MCF 10A (cell line): ENCODE data around the gene CREBBP. TPM values are rescaled to one million over a fixed set of nuclear protein-coding genes. Genes with fewer than 3 reads are reported as not detected.

Source experiments
- BruUV-seq: library from RNA; stranded (reverse); fragments of 400-500 nt; replicated peaks from 2 replicates; lab custom pipeline; 2021; lab: Mats Ljungman, UMichigan
- CTCF ChIA-PET: fragments of 300-600 bp; sonication (Branson Sonifier 250); formaldehyde crosslinking; extraction: SDS; loops from one replicate; lab custom pipeline; 2021; ENCODE audit warnings: antibody characterized with exemption, inconsistent platforms; lab: Yijun Ruan, JAX
- POLR2A ChIA-PET: fragments of 300-600, 350-650 bp; sonication (Branson Sonifier 250); formaldehyde crosslinking; extraction: SDS; loops from one replicate; lab custom pipeline; 2020; ENCODE audit warnings: antibody characterized with exemption, inconsistent platforms; lab: Yijun Ruan, JAX
- DNase-seq: peaks from one replicate; pipeline ENCODE4 v3.0.0-alpha.2; 2018; ENCODE audit not compliant: unreplicated experiment
- H3K27ac Mint-ChIP-seq: one replicate; pipeline ENCODE4 v1.8.0; 2022; ENCODE audit warnings: mild to moderate bottlenecking, low read depth, mixed read lengths; ENCODE audit not compliant: unreplicated experiment
- H3K27me3 Mint-ChIP-seq: one replicate; pipeline ENCODE4 v1.8.0; 2022; ENCODE audit warnings: mixed read lengths; ENCODE audit not compliant: insufficient read depth, unreplicated experiment
- H3K36me3 Mint-ChIP-seq: one replicate; pipeline ENCODE4 v1.8.0; 2022; ENCODE audit warnings: mild to moderate bottlenecking, moderate library complexity, mixed read lengths; ENCODE audit not compliant: insufficient read depth, unreplicated experiment
- H3K4me1 Mint-ChIP-seq: one replicate; pipeline ENCODE4 v1.8.0; 2022; ENCODE audit warnings: mixed read lengths; ENCODE audit not compliant: insufficient read depth, unreplicated experiment
- H3K4me3 Mint-ChIP-seq: one replicate; pipeline ENCODE4 v1.8.0; 2022; ENCODE audit warnings: mild to moderate bottlenecking, moderate library complexity, mixed read lengths; ENCODE audit not compliant: unreplicated experiment
- H3K9me3 Mint-ChIP-seq: one replicate; pipeline ENCODE4 v1.8.0; 2022; ENCODE audit warnings: mixed read lengths; ENCODE audit not compliant: unreplicated experiment
- CTCF ChIP-seq: fragments of 200-600 bp; IDR thresholded peaks from one replicate; pipeline ENCODE4 v1.8.0; 2022; ENCODE audit warnings: antibody characterized with exemption, mild to moderate bottlenecking; ENCODE audit not compliant: unreplicated experiment
- intact Hi-C: fragments of 100-400 bp; cut with micrococcal nuclease; formaldehyde crosslinking; loops from 2 replicates; pipeline ENCODE4 v1.14.1; 2022
- total RNA-seq: library from RNA; stranded (reverse); gene quantifications from 2 replicates; pipeline ENCODE4 v1.2.3, GENCODE V29; 2022

Gene CREBBP
- total RNA-seq, 1 experiment from 2014 or later, result 74.0 TPM

- Mint-ChIP-seq H3K9me3 (no peaks in the 10 kb centered on the region), H3K4me1 (no peaks in the 10 kb centered on the region), H3K36me3 (peaks cover 75% of the 10 kb centered on the region), H3K4me3 (no peak overlapping the region), H3K27ac (no peak overlapping the region), H3K27me3 (no peaks in the 10 kb centered on the region)
- no TSS peak for BruUV-seq
- CTCF ChIA-PET, result no interaction called here
- intact Hi-C loops, result no loop called here
- POLR2A ChIA-PET, result no interaction called here
- DNase-seq, result no peak
- TF ChIP-seq CTCF, result no peak
These were observed 127.5 kb downstream of the CREBBP start for GRCh38 chr16:3752984-3753383.

DNA sequence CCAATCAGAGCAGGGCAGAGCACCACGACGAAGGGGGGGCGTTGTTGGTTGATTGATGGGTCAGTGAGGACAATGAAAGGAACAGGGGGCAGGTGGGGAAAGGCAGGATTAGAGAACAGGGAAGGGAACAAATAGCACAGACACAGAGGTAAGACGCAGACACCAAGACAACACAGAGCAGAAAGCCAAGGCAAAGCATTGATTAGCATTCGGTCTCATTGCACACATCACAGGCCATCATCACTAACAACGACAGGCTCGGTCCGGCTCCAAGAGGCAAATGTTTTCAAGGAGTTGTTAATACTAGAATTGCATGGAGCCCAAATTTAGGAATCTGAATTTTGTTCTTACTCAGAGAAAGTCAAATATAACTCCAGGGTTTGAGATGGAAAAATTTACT, 128.6 kb downstream of the CREBBP start:
- Mint-ChIP-seq H3K9me3 (no peaks in the 10 kb centered on the region), H3K27ac (no peak overlapping the region), H3K36me3 (peaks cover 72% of the 10 kb centered on the region), H3K4me3 (no peak overlapping the region), H3K4me1 (no peaks in the 10 kb centered on the region), H3K27me3 (no peaks in the 10 kb centered on the region)
- TF ChIP-seq CTCF, result no peak
- no peak for DNase-seq
- ChIA-PET POLR2A (no interaction called here), CTCF (no interaction called here)
- intact Hi-C loops, result no loop called here
- BruUV-seq, result no TSS peak

- H3K36me3 Mint-ChIP-seq, result peaks cover 85% of the 10 kb centered on the region
- BruUV-seq, result no TSS peak
- H3K4me1 Mint-ChIP-seq, result no peaks in the 10 kb centered on the region
- ChIA-PET POLR2A (interaction anchor here (0.9 kb wide), 1 partner anchor 35 kb away, joined by 3 read pairs; no protein-coding TSS in a partner anchor), CTCF (no interaction called here)
- no peaks in the 10 kb centered on the region for H3K27me3 Mint-ChIP-seq
- no peak for TF ChIP-seq CTCF
- H3K9me3 Mint-ChIP-seq, result no peaks in the 10 kb centered on the region
- intact Hi-C loops, result no loop called here
- H3K27ac Mint-ChIP-seq, result no peak overlapping the region
- no peak overlapping the region for H3K4me3 Mint-ChIP-seq
- no peak for DNase-seq
These were observed 132.2 kb downstream of the CREBBP start for GRCh38 chr16:3748307-3748706.

- ChIA-PET POLR2A (no interaction called here), CTCF (interaction anchor here (0.6 kb wide), 2 partner anchors 8 to 21 kb away, joined by 3 to 4 read pairs; no protein-coding TSS in a partner anchor)
- Mint-ChIP-seq H3K27ac (no peak overlapping the region), H3K36me3 (peaks cover 92% of the 10 kb centered on the region), H3K4me3 (no peak overlapping the region), H3K4me1 (no peaks in the 10 kb centered on the region), H3K9me3 (no peaks in the 10 kb centered on the region), H3K27me3 (no peaks in the 10 kb centered on the region)
- no peak for DNase-seq
- intact Hi-C loops, result no loop called here
- TF ChIP-seq CTCF, result no peak
- BruUV-seq, result no TSS peak
These were observed 134.7 kb downstream of the CREBBP start for GRCh38 chr16:3745751-3746355.
